ENCODE measurements around the gene GPC1.
"Not testable (repeated sequence)": the region's sequence is repeated elsewhere in the genome, so short reads cannot be mapped to it uniquely, and the experiment has no call there.

GPC1 gene

GRCh38 chr2:240435457-240435947, at the start of gene GPC1:
Gene GPC1, plus strand, starts transcription at chr2:240435663. Its CDS starts 256 bp downstream, at chr2:240435919.
- peak; percentile 58 to 84 (median 61) for DNase-seq

- no peak for DNase-seq
Observed at GRCh38 chr2:240386326-240386725, 49.1 kb upstream of the GPC1 start.

- DNase-seq: not testable (repeated sequence)
Observed at GRCh38 chr2:240386743-240387142, 48.7 kb upstream of the GPC1 start.

GRCh38 chr2:240387325-240387668, 48.2 kb upstream of the GPC1 start:
- no peak for DNase-seq

GRCh38 chr2:240387669-240388358, 47.6 kb upstream of the GPC1 start:
- peak in 1 of 3 donors; percentile 14 for DNase-seq

- no peak for DNase-seq
Observed at GRCh38 chr2:240388471-240389301, 46.8 kb upstream of the GPC1 start.

- DNase-seq: no peak
Observed at GRCh38 chr2:240389302-240389805, 46.1 kb upstream of the GPC1 start.

GRCh38 chr2:240390091-240391073, 45.1 kb upstream of the GPC1 start:
- peak in 2 of 3 donors; percentile 5 to 32 for DNase-seq

- no peak for DNase-seq
Observed at GRCh38 chr2:240391111-240392051, 44.1 kb upstream of the GPC1 start.

- no peak for DNase-seq
Observed at GRCh38 chr2:240392084-240392947, 43.1 kb upstream of the GPC1 start.

- DNase-seq: no peak
Observed at GRCh38 chr2:240392948-240393830, 42.3 kb upstream of the GPC1 start.

GRCh38 chr2:240393831-240394410, 41.5 kb upstream of the GPC1 start:
- no peak for DNase-seq

- no peak for DNase-seq
Observed at GRCh38 chr2:240394549-240394948, 40.9 kb upstream of the GPC1 start.

GRCh38 chr2:240395448-240395847, 40.0 kb upstream of the GPC1 start:
- DNase-seq: no peak

GRCh38 chr2:240395896-240396622, 39.4 kb upstream of the GPC1 start:
- no peak for DNase-seq

- DNase-seq: no peak
Observed at GRCh38 chr2:240396623-240397541, 38.6 kb upstream of the GPC1 start.

- no peak for DNase-seq
Observed at GRCh38 chr2:240397542-240397916, 37.9 kb upstream of the GPC1 start.
